WTC11 (cell line): ENCODE measurements around the gene CHST15. TPM values are rescaled to one million over a fixed set of nuclear protein-coding genes. Genes with fewer than 3 reads are reported as not detected.

Experiments
- ATAC-seq: fragments of 200-7000 bp; cut with Tn5 transposase; 2 replicates; pipeline ENCODE4 v1.10.0; 2021; ENCODE audit warnings: mild to moderate bottlenecking, moderate library complexity
- CTCF ChIA-PET: fragments of 300-600 bp; sonication (Branson Sonifier 250); formaldehyde crosslinking; loops from one replicate; lab custom pipeline; 2021; ENCODE audit warnings: antibody characterized with exemption; lab: Charles Lee
- POLR2A ChIA-PET: fragments of 350-600 bp; sonication (Branson Sonifier 250); formaldehyde crosslinking; loops from one replicate; lab custom pipeline; 2021; ENCODE audit warnings: antibody characterized with exemption; lab: Charles Lee
- DNase-seq: peaks from one replicate; pipeline ENCODE4 v3.0.0; 2021; ENCODE audit warnings: low spot score
- H3K27ac Mint-ChIP-seq: 2 replicates; pipeline ENCODE4 v1.8.0; 2021; ENCODE audit warnings: mixed read lengths
- H3K27me3 Mint-ChIP-seq: 2 replicates; pipeline ENCODE4 v1.8.0; 2021; ENCODE audit warnings: low read depth, mild to moderate bottlenecking, moderate library complexity, mixed read lengths
- H3K36me3 Mint-ChIP-seq: 2 replicates; pipeline ENCODE4 v1.8.0; 2021; ENCODE audit warnings: mixed read lengths
- H3K4me1 Mint-ChIP-seq: 2 replicates; pipeline ENCODE4 v1.8.0; 2022; ENCODE audit warnings: mixed read lengths
- H3K4me3 Mint-ChIP-seq: 2 replicates; pipeline ENCODE4 v1.8.0; 2021; ENCODE audit warnings: mild to moderate bottlenecking, moderate library complexity, mixed read lengths
- H3K9me3 Mint-ChIP-seq: 2 replicates; pipeline ENCODE4 v1.8.0; 2021; ENCODE audit warnings: mixed read lengths
- CBFB ChIP-seq: sonication (generic); formaldehyde crosslinking; IDR thresholded peaks from 2 replicates; pipeline ENCODE4 v1.8.1; 2022; ENCODE audit warnings: mild to moderate bottlenecking, low read depth, missing genetic modification reagents
- CREB1 ChIP-seq: sonication (generic); formaldehyde crosslinking; IDR thresholded peaks from 2 replicates; pipeline ENCODE4 v1.8.0; 2023; ENCODE audit warnings: mild to moderate bottlenecking, missing genetic modification reagents
- GTF2I ChIP-seq: fragments of 250-450 bp; sonication (Bioruptor Pico); conservative IDR thresholded peaks from 2 replicates; pipeline ENCODE4 v1.4.0; 2021; ENCODE audit warnings: mild to moderate bottlenecking
- JAZF1 ChIP-seq: fragments of 250-450 bp; sonication (Bioruptor Pico); IDR thresholded peaks from 2 replicates; pipeline ENCODE4 v1.9.0; 2021; ENCODE audit warnings: moderate library complexity, mild to moderate bottlenecking, inconsistent platforms
- JUN ChIP-seq: sonication (generic); formaldehyde crosslinking; IDR thresholded peaks from 2 replicates; pipeline ENCODE4 v1.8.0; 2023; ENCODE audit warnings: mild to moderate bottlenecking, missing genetic modification reagents
- NR3C1 ChIP-seq: sonication (generic); formaldehyde crosslinking; conservative IDR thresholded peaks from 2 replicates; pipeline ENCODE4 v1.8.1; 2023; ENCODE audit warnings: low read depth, mild to moderate bottlenecking, missing genetic modification reagents
- TCF7 ChIP-seq: sonication (generic); formaldehyde crosslinking; IDR thresholded peaks from 2 replicates; pipeline ENCODE4 v1.8.0; 2022; ENCODE audit warnings: mild to moderate bottlenecking, low read depth, missing genetic modification reagents, moderate library complexity
- TEAD4 ChIP-seq: sonication (generic); formaldehyde crosslinking; IDR thresholded peaks from 2 replicates; pipeline ENCODE4 v1.8.0; 2022; ENCODE audit warnings: mild to moderate bottlenecking, missing genetic modification reagents
- total RNA-seq: library from RNA; stranded (reverse); gene quantifications from 3 replicates; pipeline ENCODE4 v1.2.3, GENCODE V29; 2021
- TF ChIP-seq, protein P1 (sequence below): sonication (generic); formaldehyde crosslinking; IDR thresholded peaks from 2 replicates; pipeline ENCODE4 v1.8.0; 2023; ENCODE audit warnings: missing genetic modification reagents, mild to moderate bottlenecking, borderline replicate concordance
- TF ChIP-seq, protein P2 (sequence below): fragments of 250-450 bp; sonication (Bioruptor Pico); IDR thresholded peaks from 2 replicates; pipeline ENCODE4 v1.9.0; 2021; ENCODE audit warnings: mild to moderate bottlenecking, borderline replicate concordance
- TF ChIP-seq, protein P3 (sequence below): sonication (generic); formaldehyde crosslinking; IDR thresholded peaks from 2 replicates; pipeline ENCODE4 v1.8.1; 2023; ENCODE audit warnings: mild to moderate bottlenecking, missing genetic modification reagents, moderate library complexity
- TF ChIP-seq, protein P4 (sequence below): fragments of 250-450 bp; sonication (Bioruptor Pico); IDR thresholded peaks from 2 replicates; pipeline ENCODE4 v2.1.2; 2022; ENCODE audit warnings: mild to moderate bottlenecking, moderate library complexity
- TF ChIP-seq, protein P5 (sequence below): sonication (generic); formaldehyde crosslinking; conservative IDR thresholded peaks from 2 replicates; pipeline ENCODE4 v1.8.1; 2022; ENCODE audit warnings: mild to moderate bottlenecking, missing genetic modification reagents
- TF ChIP-seq, protein P6 (sequence below): sonication (generic); formaldehyde crosslinking; IDR thresholded peaks from 2 replicates; pipeline ENCODE4 v1.8.0; 2022; ENCODE audit warnings: missing genetic modification reagents

Gene CHST15
- total RNA-seq, 1 experiment from 2014 or later, result 10.7 TPM

DNA sequence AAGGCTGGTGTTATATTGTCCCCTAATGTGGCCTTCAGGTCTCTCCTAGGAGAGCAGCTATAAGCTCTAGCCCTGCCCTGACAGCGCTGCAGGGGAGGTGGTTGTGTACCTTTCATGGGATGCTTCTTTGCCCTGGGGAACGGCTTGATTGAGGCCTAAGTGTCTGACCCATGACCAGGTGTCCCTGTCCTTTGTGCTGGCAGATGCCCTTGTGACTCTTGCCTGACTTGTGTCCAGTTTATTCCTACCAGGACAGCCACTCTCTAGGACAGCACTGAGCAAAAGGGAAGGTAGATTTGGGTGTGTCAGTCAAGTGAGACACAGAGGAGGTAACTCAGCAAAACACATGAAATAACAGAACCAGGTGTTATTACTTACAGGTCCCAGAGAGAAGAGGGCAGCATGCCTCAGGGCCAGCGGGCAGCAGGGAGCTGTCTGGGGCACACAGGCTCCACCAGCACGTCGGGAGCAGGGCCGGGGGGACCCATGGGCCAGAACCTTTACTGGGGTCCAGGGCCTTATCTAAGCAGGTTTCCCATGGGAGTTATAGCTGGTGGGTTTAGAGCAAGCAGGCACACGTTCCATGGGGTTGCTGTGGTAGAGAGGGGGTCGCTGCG is 10.7 kb upstream of the CHST15 start (continued):
- TF ChIP-seq, protein P1, sequence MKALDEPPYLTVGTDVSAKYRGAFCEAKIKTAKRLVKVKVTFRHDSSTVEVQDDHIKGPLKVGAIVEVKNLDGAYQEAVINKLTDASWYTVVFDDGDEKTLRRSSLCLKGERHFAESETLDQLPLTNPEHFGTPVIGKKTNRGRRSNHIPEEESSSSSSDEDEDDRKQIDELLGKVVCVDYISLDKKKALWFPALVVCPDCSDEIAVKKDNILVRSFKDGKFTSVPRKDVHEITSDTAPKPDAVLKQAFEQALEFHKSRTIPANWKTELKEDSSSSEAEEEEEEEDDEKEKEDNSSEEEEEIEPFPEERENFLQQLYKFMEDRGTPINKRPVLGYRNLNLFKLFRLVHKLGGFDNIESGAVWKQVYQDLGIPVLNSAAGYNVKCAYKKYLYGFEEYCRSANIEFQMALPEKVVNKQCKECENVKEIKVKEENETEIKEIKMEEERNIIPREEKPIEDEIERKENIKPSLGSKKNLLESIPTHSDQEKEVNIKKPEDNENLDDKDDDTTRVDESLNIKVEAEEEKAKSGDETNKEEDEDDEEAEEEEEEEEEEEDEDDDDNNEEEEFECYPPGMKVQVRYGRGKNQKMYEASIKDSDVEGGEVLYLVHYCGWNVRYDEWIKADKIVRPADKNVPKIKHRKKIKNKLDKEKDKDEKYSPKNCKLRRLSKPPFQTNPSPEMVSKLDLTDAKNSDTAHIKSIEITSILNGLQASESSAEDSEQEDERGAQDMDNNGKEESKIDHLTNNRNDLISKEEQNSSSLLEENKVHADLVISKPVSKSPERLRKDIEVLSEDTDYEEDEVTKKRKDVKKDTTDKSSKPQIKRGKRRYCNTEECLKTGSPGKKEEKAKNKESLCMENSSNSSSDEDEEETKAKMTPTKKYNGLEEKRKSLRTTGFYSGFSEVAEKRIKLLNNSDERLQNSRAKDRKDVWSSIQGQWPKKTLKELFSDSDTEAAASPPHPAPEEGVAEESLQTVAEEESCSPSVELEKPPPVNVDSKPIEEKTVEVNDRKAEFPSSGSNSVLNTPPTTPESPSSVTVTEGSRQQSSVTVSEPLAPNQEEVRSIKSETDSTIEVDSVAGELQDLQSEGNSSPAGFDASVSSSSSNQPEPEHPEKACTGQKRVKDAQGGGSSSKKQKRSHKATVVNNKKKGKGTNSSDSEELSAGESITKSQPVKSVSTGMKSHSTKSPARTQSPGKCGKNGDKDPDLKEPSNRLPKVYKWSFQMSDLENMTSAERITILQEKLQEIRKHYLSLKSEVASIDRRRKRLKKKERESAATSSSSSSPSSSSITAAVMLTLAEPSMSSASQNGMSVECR, result no peak
- TF ChIP-seq, protein P2, sequence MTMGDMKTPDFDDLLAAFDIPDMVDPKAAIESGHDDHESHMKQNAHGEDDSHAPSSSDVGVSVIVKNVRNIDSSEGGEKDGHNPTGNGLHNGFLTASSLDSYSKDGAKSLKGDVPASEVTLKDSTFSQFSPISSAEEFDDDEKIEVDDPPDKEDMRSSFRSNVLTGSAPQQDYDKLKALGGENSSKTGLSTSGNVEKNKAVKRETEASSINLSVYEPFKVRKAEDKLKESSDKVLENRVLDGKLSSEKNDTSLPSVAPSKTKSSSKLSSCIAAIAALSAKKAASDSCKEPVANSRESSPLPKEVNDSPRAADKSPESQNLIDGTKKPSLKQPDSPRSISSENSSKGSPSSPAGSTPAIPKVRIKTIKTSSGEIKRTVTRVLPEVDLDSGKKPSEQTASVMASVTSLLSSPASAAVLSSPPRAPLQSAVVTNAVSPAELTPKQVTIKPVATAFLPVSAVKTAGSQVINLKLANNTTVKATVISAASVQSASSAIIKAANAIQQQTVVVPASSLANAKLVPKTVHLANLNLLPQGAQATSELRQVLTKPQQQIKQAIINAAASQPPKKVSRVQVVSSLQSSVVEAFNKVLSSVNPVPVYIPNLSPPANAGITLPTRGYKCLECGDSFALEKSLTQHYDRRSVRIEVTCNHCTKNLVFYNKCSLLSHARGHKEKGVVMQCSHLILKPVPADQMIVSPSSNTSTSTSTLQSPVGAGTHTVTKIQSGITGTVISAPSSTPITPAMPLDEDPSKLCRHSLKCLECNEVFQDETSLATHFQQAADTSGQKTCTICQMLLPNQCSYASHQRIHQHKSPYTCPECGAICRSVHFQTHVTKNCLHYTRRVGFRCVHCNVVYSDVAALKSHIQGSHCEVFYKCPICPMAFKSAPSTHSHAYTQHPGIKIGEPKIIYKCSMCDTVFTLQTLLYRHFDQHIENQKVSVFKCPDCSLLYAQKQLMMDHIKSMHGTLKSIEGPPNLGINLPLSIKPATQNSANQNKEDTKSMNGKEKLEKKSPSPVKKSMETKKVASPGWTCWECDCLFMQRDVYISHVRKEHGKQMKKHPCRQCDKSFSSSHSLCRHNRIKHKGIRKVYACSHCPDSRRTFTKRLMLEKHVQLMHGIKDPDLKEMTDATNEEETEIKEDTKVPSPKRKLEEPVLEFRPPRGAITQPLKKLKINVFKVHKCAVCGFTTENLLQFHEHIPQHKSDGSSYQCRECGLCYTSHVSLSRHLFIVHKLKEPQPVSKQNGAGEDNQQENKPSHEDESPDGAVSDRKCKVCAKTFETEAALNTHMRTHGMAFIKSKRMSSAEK (CRISPR knock-in tag), result no peak

DNA sequence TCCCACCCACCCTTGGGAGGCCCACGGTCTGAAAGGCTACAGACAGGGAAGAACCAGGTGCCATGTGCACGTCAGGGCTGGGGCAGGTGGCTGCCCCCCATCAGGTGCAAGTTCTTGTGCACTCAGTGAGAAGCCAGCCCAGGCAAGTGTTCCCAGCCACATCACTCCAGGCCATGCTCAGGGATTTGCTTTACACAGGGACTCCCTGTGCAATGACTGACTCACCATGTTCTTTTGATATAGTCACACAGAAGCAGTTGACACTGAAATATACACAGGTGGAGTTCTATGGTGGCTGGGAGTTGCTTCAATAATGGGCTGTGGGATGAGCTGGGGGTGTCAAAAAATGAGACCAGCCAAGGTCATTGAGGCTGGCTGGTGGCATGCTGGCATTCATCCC is 8.0 kb upstream of the CHST15 start:
- ATAC-seq, result no peak
- CTCF ChIA-PET, result no interaction called here
- POLR2A ChIA-PET, result no interaction called here
- H3K36me3 Mint-ChIP-seq, result peaks cover 2% of the 10 kb centered on the region; the same call in 1 of the 2 replicates
- no peak overlapping the region for H3K4me3 Mint-ChIP-seq
- peaks cover 15% of the 10 kb centered on the region for H3K4me1 Mint-ChIP-seq
- H3K27ac Mint-ChIP-seq, result no peak overlapping the region
- H3K27me3 Mint-ChIP-seq, result peaks cover 3% of the 10 kb centered on the region; the same call in 1 of the 2 replicates
- H3K9me3 Mint-ChIP-seq, result peaks cover 16% of the 10 kb centered on the region
- DNase-seq, result no peak
- TF ChIP-seq, protein P3, sequence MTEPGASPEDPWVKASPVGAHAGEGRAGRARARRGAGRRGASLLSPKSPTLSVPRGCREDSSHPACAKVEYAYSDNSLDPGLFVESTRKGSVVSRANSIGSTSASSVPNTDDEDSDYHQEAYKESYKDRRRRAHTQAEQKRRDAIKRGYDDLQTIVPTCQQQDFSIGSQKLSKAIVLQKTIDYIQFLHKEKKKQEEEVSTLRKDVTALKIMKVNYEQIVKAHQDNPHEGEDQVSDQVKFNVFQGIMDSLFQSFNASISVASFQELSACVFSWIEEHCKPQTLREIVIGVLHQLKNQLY (CRISPR knock-in tag), result no peak
- TF ChIP-seq, protein P4, sequence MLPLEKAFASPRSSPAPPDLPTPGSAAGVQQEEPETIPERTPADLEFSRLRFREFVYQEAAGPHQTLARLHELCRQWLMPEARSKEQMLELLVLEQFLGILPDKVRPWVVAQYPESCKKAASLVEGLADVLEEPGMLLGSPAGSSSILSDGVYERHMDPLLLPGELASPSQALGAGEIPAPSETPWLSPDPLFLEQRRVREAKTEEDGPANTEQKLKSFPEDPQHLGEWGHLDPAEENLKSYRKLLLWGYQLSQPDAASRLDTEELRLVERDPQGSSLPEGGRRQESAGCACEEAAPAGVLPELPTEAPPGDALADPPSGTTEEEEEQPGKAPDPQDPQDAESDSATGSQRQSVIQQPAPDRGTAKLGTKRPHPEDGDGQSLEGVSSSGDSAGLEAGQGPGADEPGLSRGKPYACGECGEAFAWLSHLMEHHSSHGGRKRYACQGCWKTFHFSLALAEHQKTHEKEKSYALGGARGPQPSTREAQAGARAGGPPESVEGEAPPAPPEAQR (CRISPR knock-in tag), result no peak
- TF ChIP-seq JAZF1 (CRISPR knock-in tag) (no peak), TEAD4 (CRISPR knock-in tag) (no peak), GTF2I (CRISPR knock-in tag) (no peak), NR3C1 (no peak), CREB1 (CRISPR knock-in tag) (no peak), CBFB (no peak), TCF7 (no peak), JUN (CRISPR knock-in tag) (no peak)
- TF ChIP-seq, protein P2 (CRISPR knock-in tag), result no peak
- TF ChIP-seq, protein P5, sequence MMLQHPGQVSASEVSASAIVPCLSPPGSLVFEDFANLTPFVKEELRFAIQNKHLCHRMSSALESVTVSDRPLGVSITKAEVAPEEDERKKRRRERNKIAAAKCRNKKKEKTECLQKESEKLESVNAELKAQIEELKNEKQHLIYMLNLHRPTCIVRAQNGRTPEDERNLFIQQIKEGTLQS (CRISPR knock-in tag), result no peak
- TF ChIP-seq, protein P6, sequence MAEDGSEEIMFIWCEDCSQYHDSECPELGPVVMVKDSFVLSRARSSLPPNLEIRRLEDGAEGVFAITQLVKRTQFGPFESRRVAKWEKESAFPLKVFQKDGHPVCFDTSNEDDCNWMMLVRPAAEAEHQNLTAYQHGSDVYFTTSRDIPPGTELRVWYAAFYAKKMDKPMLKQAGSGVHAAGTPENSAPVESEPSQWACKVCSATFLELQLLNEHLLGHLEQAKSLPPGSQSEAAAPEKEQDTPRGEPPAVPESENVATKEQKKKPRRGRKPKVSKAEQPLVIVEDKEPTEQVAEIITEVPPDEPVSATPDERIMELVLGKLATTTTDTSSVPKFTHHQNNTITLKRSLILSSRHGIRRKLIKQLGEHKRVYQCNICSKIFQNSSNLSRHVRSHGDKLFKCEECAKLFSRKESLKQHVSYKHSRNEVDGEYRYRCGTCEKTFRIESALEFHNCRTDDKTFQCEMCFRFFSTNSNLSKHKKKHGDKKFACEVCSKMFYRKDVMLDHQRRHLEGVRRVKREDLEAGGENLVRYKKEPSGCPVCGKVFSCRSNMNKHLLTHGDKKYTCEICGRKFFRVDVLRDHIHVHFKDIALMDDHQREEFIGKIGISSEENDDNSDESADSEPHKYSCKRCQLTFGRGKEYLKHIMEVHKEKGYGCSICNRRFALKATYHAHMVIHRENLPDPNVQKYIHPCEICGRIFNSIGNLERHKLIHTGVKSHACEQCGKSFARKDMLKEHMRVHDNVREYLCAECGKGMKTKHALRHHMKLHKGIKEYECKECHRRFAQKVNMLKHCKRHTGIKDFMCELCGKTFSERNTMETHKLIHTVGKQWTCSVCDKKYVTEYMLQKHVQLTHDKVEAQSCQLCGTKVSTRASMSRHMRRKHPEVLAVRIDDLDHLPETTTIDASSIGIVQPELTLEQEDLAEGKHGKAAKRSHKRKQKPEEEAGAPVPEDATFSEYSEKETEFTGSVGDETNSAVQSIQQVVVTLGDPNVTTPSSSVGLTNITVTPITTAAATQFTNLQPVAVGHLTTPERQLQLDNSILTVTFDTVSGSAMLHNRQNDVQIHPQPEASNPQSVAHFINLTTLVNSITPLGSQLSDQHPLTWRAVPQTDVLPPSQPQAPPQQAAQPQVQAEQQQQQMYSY (CRISPR knock-in tag), result no peak
